ENCODE measurements around the gene CELF2. TPM values are rescaled to one million over a fixed set of nuclear protein-coding genes. Genes with fewer than 3 reads are reported as not detected.
"Not testable (repeated sequence)": the region's sequence is repeated elsewhere in the genome, so short reads cannot be mapped to it uniquely, and the experiment has no call there.

The CELF2 gene
- total RNA-seq, 1 donor: 201 TPM

GRCh38 chr10:11167233-11167966, 149.7 kb downstream of the CELF2 start:
- DNase-seq (ENCODE audit: low read depth in 2 of 3, low spot score in 2 of 3): no peak

- DNase-seq (ENCODE audit: low read depth in 2 of 3, low spot score in 2 of 3): no peak
These were observed 150.9 kb downstream of the CELF2 start for GRCh38 chr10:11168423-11169090.

DNA sequence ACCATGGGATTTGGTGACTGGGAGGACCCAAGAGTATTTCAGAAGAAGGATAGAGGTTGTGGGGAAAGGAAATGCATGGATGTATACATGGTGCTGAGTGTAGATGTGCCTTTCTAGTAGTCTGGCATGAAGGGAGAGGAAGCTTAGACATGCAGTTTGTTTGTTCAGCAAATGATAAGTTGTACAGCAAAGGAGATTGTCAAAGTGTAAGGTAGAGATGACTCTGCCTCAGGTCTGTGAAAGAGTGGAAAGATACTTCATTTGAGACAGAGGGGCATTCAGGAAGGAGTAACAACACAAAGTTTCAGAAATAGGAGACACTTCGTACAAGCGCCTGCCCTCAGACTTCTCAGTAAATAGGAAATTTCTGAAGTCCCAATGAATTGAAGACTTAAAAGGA, 152.3 kb downstream of the CELF2 start:
- DNase-seq (ENCODE audit: low read depth in 2 of 3, low spot score in 2 of 3): no peak

- DNase-seq (ENCODE audit: low read depth in 2 of 3, low spot score in 2 of 3): no peak
These were observed 152.9 kb downstream of the CELF2 start for GRCh38 chr10:11170574-11170973.

DNA sequence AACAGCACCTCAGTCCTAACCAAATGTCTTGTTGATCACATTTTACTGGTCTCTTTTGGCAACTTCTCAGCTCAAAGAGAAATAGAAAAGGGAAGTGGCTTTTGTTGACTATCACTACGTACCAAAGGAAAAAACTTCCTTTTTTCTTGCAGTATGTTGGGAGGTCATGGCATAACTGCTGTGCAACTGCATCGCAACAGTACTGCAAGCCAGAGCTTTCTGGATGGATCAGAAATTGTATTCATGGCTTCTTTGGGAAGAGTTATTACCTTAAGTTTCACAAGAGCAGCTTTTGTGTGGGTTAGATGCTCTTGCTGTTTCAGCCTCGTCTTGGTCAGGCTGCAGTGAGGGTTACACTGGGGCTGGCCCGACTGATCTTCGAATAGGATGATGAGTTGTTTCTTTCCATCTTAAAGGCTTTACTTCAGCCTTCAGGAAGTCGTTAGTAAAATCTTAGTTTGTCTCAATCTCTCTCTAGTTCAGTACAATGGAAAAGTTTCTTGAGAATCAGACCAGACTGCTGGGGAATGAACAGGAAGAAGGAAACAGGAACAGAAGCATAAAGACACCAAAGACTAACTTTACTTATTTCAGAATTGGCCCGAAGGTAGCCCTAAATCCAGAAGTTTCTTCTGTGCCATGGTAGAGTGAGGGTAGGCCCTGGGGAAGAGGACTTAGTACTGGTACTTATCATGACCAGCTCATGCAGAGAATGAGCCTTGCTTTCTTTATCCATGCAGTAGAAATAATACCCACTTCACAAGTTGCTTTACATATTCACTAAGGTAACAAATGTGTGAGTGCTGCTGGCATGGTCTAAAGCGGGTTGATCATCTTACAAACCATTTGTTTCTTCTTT, 153.6 kb downstream of the CELF2 start:
- DNase-seq (ENCODE audit: low read depth in 2 of 3, low spot score in 2 of 3): peak in 2 of 3 donors; percentile 59 to 84

DNA sequence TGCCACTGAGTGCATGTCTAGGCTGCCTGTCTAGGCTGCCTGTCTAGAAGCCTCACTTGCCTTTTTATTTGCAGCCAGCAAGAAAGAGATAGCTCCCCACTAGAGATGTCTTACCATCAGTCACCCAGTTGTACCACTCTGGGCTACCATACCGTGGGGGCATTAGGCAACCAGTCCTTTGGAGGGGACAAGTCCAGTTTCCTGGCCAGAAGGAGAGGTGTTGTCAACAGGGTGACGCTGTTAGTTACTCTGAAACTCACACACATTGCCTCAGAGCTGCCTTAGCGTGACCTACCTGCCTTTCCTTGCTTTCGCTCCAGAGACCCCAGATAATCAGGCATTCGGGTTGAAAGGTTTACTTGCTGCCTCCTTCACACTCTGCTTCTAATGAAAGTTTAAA, 155.4 kb downstream of the CELF2 start:
- DNase-seq (ENCODE audit: low read depth in 2 of 3, low spot score in 2 of 3): no peak

GRCh38 chr10:11175823-11176243, 158.2 kb downstream of the CELF2 start:
- DNase-seq (ENCODE audit: low read depth in 2 of 3, low spot score in 2 of 3): peak in 1 of 3 donors; percentile 38

- DNase-seq (ENCODE audit: low read depth in 2 of 3, low spot score in 2 of 3): no peak
These were observed 159.1 kb downstream of the CELF2 start for GRCh38 chr10:11176746-11177145.

GRCh38 chr10:11177381-11177780, 159.7 kb downstream of the CELF2 start:
- no peak for DNase-seq (ENCODE audit: low read depth in 2 of 3, low spot score in 2 of 3)

GRCh38 chr10:11177926-11178471, 160.3 kb downstream of the CELF2 start:
- no peak for DNase-seq (ENCODE audit: low read depth in 2 of 3, low spot score in 2 of 3)

DNA sequence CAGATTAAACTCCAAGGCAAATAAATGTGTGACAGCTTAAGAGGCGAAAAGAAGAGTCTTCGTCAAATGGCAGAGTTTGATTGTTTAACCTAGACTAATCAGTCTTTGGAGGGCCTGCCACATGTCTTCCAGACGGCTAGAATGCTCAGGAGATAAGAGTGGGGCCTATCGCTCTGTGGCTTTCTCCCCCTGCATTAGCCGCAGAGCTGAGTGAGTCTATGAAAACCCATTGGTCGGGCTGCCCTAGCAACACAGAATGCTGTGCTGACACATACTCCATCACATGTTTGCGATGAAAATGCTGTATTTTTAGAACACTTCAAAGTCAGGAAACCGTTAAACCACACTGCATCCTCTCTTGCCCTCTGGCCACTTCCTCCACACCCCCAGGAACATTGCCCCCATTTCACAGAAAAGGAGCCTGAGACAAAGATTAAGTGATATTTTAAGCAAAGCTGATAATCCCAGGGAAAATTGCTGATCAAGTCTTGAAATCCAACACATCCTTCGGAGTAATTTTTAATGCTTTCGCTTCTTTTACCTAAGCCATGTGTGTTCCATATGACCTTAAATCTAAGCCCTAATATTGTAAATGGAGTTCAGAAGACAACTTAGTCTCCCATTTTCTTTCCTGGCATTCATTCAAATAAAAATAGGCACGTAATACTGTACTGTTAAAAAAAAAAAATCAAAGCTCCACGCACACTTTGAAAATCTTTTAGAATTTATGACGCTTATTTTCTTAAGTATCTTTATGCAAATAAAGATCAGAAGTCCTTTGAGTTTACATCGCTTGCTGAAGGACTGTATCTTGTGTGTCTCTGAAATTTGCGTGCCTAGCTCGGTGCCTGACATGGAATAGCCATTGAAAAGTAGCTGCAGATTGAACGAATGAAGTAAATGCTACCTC, 161.2 kb downstream of the CELF2 start:
- peak; percentile 63 to 97 (median 94) for DNase-seq (ENCODE audit: low read depth in 2 of 3, low spot score in 2 of 3)

DNA sequence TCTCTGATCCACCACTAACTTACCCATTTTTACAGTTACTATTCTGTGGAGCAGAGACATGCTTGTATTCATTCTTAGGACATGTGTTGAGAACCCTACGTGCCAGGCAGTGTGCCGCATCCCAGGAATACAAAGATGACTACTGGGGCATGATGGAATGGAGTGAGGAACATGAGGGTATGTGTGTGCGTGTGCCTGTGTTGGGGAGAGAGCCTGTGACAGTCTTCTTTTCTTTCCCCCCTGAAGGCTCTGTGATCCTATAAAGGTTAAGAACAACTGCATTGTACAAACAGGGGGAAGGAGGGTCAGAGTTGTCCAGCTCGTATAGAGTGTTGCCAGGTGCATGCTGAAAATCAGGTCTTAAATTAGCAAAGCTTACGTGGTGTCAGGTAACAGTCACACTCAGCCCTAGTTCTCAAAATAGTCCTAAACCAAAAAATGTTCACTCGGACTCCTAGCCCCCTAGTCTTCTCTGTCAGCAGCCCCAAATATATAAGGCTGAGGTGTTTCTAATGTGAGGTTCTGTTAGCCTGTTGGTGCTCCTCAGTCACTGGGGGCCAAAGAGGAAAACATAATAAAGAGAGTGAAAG, 161.9 kb downstream of the CELF2 start:
- no peak for DNase-seq (ENCODE audit: low read depth in 2 of 3, low spot score in 2 of 3)

DNA sequence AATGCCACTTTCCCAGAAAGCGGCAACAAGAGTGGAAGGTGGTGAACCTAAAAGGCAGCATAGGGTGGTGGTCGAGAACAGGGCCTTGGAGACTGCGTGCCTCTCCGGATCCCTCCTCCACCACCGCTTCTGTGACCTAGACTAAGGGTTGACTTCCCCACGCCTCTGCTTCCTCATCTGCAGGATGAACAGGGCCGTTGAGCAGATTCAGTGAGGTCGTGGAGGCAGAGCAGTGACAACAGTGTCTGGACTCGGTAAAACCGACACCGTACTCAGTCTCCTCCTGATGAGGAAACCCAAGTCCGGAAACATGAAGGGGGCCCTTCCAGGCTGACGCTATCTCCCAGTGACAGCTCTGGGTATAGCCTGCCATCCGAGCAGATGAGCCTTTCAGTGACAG, 162.6 kb downstream of the CELF2 start:
- DNase-seq (ENCODE audit: low read depth in 2 of 3, low spot score in 2 of 3): peak in 2 of 3 donors; percentile 64 to 73

GRCh38 chr10:11181978-11182377, 164.3 kb downstream of the CELF2 start:
- no peak for DNase-seq (ENCODE audit: low read depth in 2 of 3, low spot score in 2 of 3)

DNA sequence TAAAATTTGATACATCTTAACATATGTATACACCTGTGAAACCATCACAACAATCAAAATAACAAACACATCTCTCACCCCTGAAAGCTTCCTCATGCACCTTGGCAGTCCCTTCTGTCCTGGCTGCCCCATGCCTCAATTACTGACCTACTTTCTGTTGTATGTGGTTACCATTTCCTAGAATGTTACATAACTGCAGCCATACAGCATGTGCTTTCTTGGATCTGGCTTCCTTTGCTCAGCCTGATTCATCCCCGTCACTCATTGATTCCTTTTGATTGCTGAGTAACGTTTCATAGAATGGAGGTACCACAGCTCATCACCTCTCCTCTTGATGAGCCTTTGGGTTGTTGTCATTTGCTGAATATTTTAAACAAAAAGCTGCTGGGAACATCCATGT, 165.3 kb downstream of the CELF2 start:
- no peak for DNase-seq (ENCODE audit: low read depth in 2 of 3, low spot score in 2 of 3)

DNA sequence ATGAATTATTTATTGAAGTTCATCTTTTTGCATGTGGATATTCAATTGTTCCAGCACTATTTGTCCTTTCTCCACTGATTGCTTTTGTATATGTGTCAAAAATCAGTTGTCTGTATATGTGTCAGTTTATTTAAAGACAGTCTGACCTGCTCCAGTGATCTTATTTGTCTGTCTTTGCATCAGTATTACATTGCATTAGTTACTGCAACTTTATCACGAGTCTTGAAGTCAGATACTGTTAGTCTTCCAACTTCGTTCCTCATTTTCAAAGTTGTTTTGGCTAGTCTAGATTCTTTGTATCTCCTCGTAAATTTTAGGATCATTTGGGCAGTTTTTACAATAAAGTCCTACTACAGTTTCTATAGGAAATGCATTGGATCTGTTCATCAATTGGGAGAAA, 166.4 kb downstream of the CELF2 start:
- no peak for DNase-seq (ENCODE audit: low read depth in 2 of 3, low spot score in 2 of 3)

DNA sequence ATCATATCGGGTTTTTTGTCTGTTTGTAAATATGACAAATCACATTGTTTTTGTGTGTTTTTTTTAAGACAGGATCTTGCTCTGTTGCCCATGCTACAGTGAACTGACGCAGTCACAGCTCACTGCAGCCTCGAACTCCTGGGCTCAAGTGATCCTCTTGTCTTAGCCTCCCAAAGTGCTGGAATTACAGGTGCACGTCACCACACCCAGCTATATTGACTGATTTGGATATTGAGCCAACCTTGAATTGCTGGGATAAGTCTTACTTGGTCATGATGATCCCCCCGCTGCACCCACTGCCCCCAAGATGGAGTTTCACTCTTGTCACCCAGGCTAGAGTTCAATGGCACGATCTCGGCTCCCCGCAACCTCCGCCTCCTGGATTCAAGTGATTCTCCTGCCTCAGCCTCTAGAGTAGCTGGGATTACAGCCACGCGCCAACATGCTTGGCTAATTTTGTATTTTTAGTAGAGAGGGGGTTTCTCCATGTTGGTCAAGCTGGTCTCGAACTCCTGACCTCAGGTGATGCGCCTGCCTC, 167.5 kb downstream of the CELF2 start:
- DNase-seq (ENCODE audit: low read depth in 2 of 3, low spot score in 2 of 3): not testable (repeated sequence)

- no peak for DNase-seq (ENCODE audit: low read depth in 2 of 3, low spot score in 2 of 3)
These were observed 168.7 kb downstream of the CELF2 start for GRCh38 chr10:11186374-11186773.

GRCh38 chr10:11189582-11190376, 172.1 kb downstream of the CELF2 start:
- no peak for DNase-seq (ENCODE audit: low read depth in 2 of 3, low spot score in 2 of 3)

Measured in hematopoietic multipotent progenitor cell (in vitro differentiated cells).